Neuronal stem cell (in vitro differentiated cells): ENCODE measurements around the gene TACSTD2. TPM values are rescaled to one million over a fixed set of nuclear protein-coding genes. Genes with fewer than 3 reads are reported as not detected.
"Not testable (repeated sequence)": the region's sequence is repeated elsewhere in the genome, so short reads cannot be mapped to it uniquely, and the experiment has no call there.

Experiments
- DNase-seq: peaks from one replicate; pipeline ENCODE4 v3.0.0-alpha.2; 2013; ENCODE audit warnings: low spot score
- H2AFZ ChIP-seq: one replicate; pipeline ENCODE4 v1.6.1; 2013; ENCODE audit warnings: mild to moderate bottlenecking, low read length, inconsistent platforms
- H2AK5ac ChIP-seq: 2 replicates; pipeline ENCODE4 v1.6.1; 2013; ENCODE audit warnings: low read depth, mild to moderate bottlenecking, inconsistent platforms, low read length, moderate library complexity, mixed read lengths
- H2BK120ac ChIP-seq: 2 replicates; pipeline ENCODE4 v1.6.1; 2013; ENCODE audit warnings: low read depth, mild to moderate bottlenecking, inconsistent platforms, low read length, moderate library complexity, mixed read lengths
- H2BK12ac ChIP-seq: one replicate; pipeline ENCODE4 v1.6.1; 2013; ENCODE audit warnings: low read length, inconsistent platforms
- H2BK15ac ChIP-seq: 2 replicates; pipeline ENCODE4 v1.6.1; 2013; ENCODE audit warnings: mild to moderate bottlenecking, low read length, inconsistent platforms, mixed read lengths
- H2BK5ac ChIP-seq: one replicate; pipeline ENCODE4 v1.6.1; 2013; ENCODE audit warnings: inconsistent platforms, mild to moderate bottlenecking, low read length, moderate library complexity
- H3K14ac ChIP-seq: one replicate; pipeline ENCODE4 v1.6.1; 2013; ENCODE audit warnings: low read length, inconsistent platforms
- H3K18ac ChIP-seq: 2 replicates; pipeline ENCODE4 v1.6.1; 2013; ENCODE audit warnings: low read length, inconsistent platforms
- H3K23ac ChIP-seq: 2 replicates; pipeline ENCODE4 v1.6.1; 2013; ENCODE audit warnings: low read depth, mild to moderate bottlenecking, mixed read lengths, low read length, inconsistent platforms; ENCODE audit not compliant: poor library complexity
- H3K27ac ChIP-seq: replicated peaks from 3 replicates; pipeline ENCODE4 v1.5.1; 2013; ENCODE audit warnings: low read length, inconsistent platforms
- H3K27me3 ChIP-seq, 3 experiments: 2 replicates each; pipeline ENCODE4 v1.6.1; 2013; ENCODE audit warnings: low read length in 3 of 3, mild to moderate bottlenecking in 2 of 3, inconsistent platforms in 1 of 3, low read depth in 1 of 3, mixed read lengths in 1 of 3, moderate library complexity in 1 of 3; ENCODE audit not compliant: control insufficient read depth in 3 of 3, insufficient read depth in 3 of 3
- H3K36me3 ChIP-seq, 2 donors: replicated peaks in 1 of 2; 2 replicates each; pipeline ENCODE4 v1.6.1; 2013; ENCODE audit warnings: low read length in 2 of 2; ENCODE audit not compliant: control insufficient read depth in 2 of 2, insufficient read depth in 2 of 2
- H3K4ac ChIP-seq: 2 replicates; pipeline ENCODE4 v1.6.1; 2013; ENCODE audit warnings: inconsistent platforms, mild to moderate bottlenecking, low read length, moderate library complexity
- H3K4me1 ChIP-seq, 2 donors: 1 replicate in 1 of 2; 2 replicates in 1 of 2; pipeline ENCODE4 v1.6.1; 2013; ENCODE audit warnings: low read length in 2 of 2, low read depth in 1 of 2; ENCODE audit not compliant: control insufficient read depth in 2 of 2, insufficient read depth in 1 of 2
- H3K4me2 ChIP-seq: one replicate; pipeline ENCODE4 v1.6.1; 2013; ENCODE audit warnings: mild to moderate bottlenecking, low read length, inconsistent platforms; ENCODE audit not compliant: insufficient read depth, poor library complexity, severe bottlenecking
- H3K4me3 ChIP-seq, 2 donors: 2 replicates each; pipeline ENCODE4 v1.5.1; 2013; ENCODE audit warnings: low read length in 2 of 2, mild to moderate bottlenecking in 2 of 2, inconsistent platforms in 1 of 2, moderate library complexity in 1 of 2
- H3K79me1 ChIP-seq: one replicate; pipeline ENCODE4 v1.6.1; 2013; ENCODE audit warnings: low read depth, mild to moderate bottlenecking, inconsistent platforms, low read length, moderate library complexity
- H3K9ac ChIP-seq: one replicate; pipeline ENCODE4 v1.6.1; 2013; ENCODE audit warnings: mild to moderate bottlenecking, low read depth, low read length, inconsistent platforms; ENCODE audit not compliant: poor library complexity
- H3K9me3 ChIP-seq, 2 donors: replicated peaks in 1 of 2; 2 replicates each; pipeline versions ENCODE3 to v1.6.1; 2013; ENCODE audit warnings: low read length in 2 of 2, mild to moderate bottlenecking in 2 of 2, inconsistent platforms in 1 of 2, low read depth in 1 of 2, mixed read lengths in 1 of 2, moderate library complexity in 1 of 2; ENCODE audit not compliant: control insufficient read depth in 2 of 2, insufficient read depth in 1 of 2
- H4K8ac ChIP-seq: one replicate; pipeline ENCODE4 v1.6.1; 2013; ENCODE audit warnings: low read depth, mild to moderate bottlenecking, inconsistent platforms, low read length, moderate library complexity
- H4K91ac ChIP-seq: one replicate; pipeline ENCODE4 v1.6.1; 2013; ENCODE audit warnings: low read length, low read depth, mild to moderate bottlenecking, inconsistent platforms; ENCODE audit not compliant: poor library complexity
- WGBS, 2 donors: extraction: QIAGEN DNeasy Blood & Tissue Kit; methylation state at CpG; one replicate each; pipeline ENCODE4 v1.1.7; 2013; ENCODE audit warnings: missing lambda C conversion rate in 2 of 2, mixed read lengths in 1 of 2; ENCODE audit not compliant: insufficient read length in 2 of 2, insufficient replicate concordance in 1 of 2; ENCODE audit errors: extremely low coverage in 2 of 2; 5-methylcytosine and 5-hydroxymethylcytosine counted together
- polyA plus RNA-seq, 2 experiments: library from polyadenylated mRNA; stranded (reverse); fragments of 200-250 nt; gene quantifications; one replicate each; pipeline ENCODE4 v1.2.3, GENCODE V29; 2013

Gene TACSTD2
- not detected for polyA plus RNA-seq (2013, experiment 1 of 2)
- 0.04 TPM for polyA plus RNA-seq (2013, experiment 2 of 2)

GRCh38 chr1:58576727-58577653, at the start of gene TACSTD2:
TACSTD2 (minus strand) TSS chr1:58577252; CDS start chr1:58577156, 96 bp downstream.
- H2BK120ac ChIP-seq: no peak within 1 kb of the TSS
- no peak for DNase-seq
- H3K18ac ChIP-seq: peak within 1 kb of the TSS; percentile 95
- no peaks in the 10 kb centered on the region for H3K36me3 ChIP-seq
- H2BK12ac ChIP-seq: no peak within 1 kb of the TSS
- no peak within 1 kb of the TSS for H3K4ac ChIP-seq
- H2AK5ac ChIP-seq: peak within 1 kb of the TSS; percentile 88
- H2AFZ ChIP-seq: no peak within 1 kb of the TSS
- H3K9me3 ChIP-seq: peaks cover 0 to 5% of the 10 kb centered on the region in 2 donors
- peak within 1 kb of the TSS; percentile 66 for H3K9ac ChIP-seq
- peak within 1 kb of the TSS; percentile 35 for H4K91ac ChIP-seq
- H3K27ac ChIP-seq: no peak within 1 kb of the TSS
- H3K79me1 ChIP-seq: no peaks in the 10 kb centered on the region
- peak within 1 kb of the TSS; percentile 31 for H2BK15ac ChIP-seq
- peak within 1 kb of the TSS in 1 of 2 donors; percentile 75 for H3K4me3 ChIP-seq
- no CpG with 5 or more reads among the region's 107 CpGs for WGBS, 2 donors
- peak within 1 kb of the TSS; percentile 72 for H3K4me2 ChIP-seq
- H3K14ac ChIP-seq: peak within 1 kb of the TSS; percentile 91
- no peak within 1 kb of the TSS for H2BK5ac ChIP-seq
- H3K4me1 ChIP-seq: peaks cover 5 to 7% of the 10 kb centered on the region in 2 donors
- peaks cover 0 to 22% (median 15%) of the 10 kb centered on the region in 3 experiments for H3K27me3 ChIP-seq
- H4K8ac ChIP-seq: peak within 1 kb of the TSS; percentile 6
- H3K23ac ChIP-seq: peak within 1 kb of the TSS; percentile 86

GRCh38 chr1:58626293-58626692, 49.2 kb upstream of the TACSTD2 start:
- Histone ChIP-seq H3K23ac (no peak overlapping the region), H3K14ac (no peak overlapping the region), H2BK15ac (no peak overlapping the region), H3K4me1 (no peaks in the 10 kb centered on the region), H2BK120ac (no peak overlapping the region), H3K27me3 (no peaks in the 10 kb centered on the region), H3K36me3 (no peaks in the 10 kb centered on the region), H3K9ac (no peak overlapping the region), H2BK12ac (no peak overlapping the region), H2AFZ (no peak overlapping the region), H3K4me3 (no peak overlapping the region), H2AK5ac (no peak overlapping the region), H3K4ac (no peak overlapping the region), H3K79me1 (no peaks in the 10 kb centered on the region), H2BK5ac (no peak overlapping the region), H4K91ac (no peak overlapping the region), H4K8ac (no peak overlapping the region), H3K9me3 (peaks cover 2 to 3% of the 10 kb centered on the region in 2 donors), H3K4me2 (no peak overlapping the region), H3K18ac (no peak overlapping the region), H3K27ac (no peak overlapping the region)
- DNase-seq: no peak

GRCh38 chr1:58623259-58623658, 46.2 kb upstream of the TACSTD2 start:
- not testable (repeated sequence) for H4K8ac ChIP-seq
- no CpG with 5 or more reads among the region's 27 CpGs for WGBS, 2 donors

GRCh38 chr1:58622571-58622970, 45.5 kb upstream of the TACSTD2 start:
- Histone ChIP-seq H4K8ac (no peak overlapping the region), H4K91ac (no peak overlapping the region), H3K14ac (no peak overlapping the region), H3K4me1 (peaks cover 0 to 10% of the 10 kb centered on the region in 2 donors), H3K4me3 (no peak overlapping the region), H3K79me1 (no peaks in the 10 kb centered on the region), H3K9ac (no peak overlapping the region), H2BK12ac (no peak overlapping the region), H3K9me3 (peaks cover 2 to 3% of the 10 kb centered on the region in 2 donors), H3K27ac (no peak overlapping the region), H3K27me3 (peaks cover 0 to 7% (median 0%) of the 10 kb centered on the region in 3 experiments), H3K4me2 (no peak overlapping the region), H2BK15ac (no peak overlapping the region), H2AFZ (no peak overlapping the region), H2AK5ac (no peak overlapping the region), H3K18ac (no peak overlapping the region), H3K23ac (no peak overlapping the region), H2BK120ac (no peak overlapping the region), H2BK5ac (no peak overlapping the region), H3K36me3 (no peaks in the 10 kb centered on the region), H3K4ac (no peak overlapping the region)
- DNase-seq: no peak
- WGBS, 2 donors: no CpG with 5 or more reads among the region's 6 CpGs

More at GRCh38 chr1:58623259-58623658, 46.2 kb upstream of the TACSTD2 start:
- not testable (repeated sequence) for H3K4me3 ChIP-seq, H2AK5ac ChIP-seq, H3K4me1 ChIP-seq, H3K4ac ChIP-seq, H3K79me1 ChIP-seq, H3K27ac ChIP-seq, H2BK12ac ChIP-seq, H3K9me3 ChIP-seq, H3K18ac ChIP-seq, H3K23ac ChIP-seq, H3K14ac ChIP-seq, H2AFZ ChIP-seq, H4K91ac ChIP-seq, H3K4me2 ChIP-seq, H2BK15ac ChIP-seq, H2BK5ac ChIP-seq, H3K36me3 ChIP-seq, H3K27me3 ChIP-seq, DNase-seq, H3K9ac ChIP-seq, H2BK120ac ChIP-seq
